LHCN-M2 (cell line): ENCODE measurements around the gene PCNX2. TPM values are rescaled to one million over a fixed set of nuclear protein-coding genes. Genes with fewer than 3 reads are reported as not detected.

ENCODE experiments used
- DNase-seq: peaks from one replicate; pipeline ENCODE4 v3.0.0-alpha.2; 2012; ENCODE audit warnings: low read depth
- total RNA-seq: library from RNA; depleted of rRNA; stranded (reverse); fragments of >200 nt; gene quantifications from 2 replicates; pipeline ENCODE4 v1.2.3, GENCODE V29; 2014

The PCNX2 gene
- total RNA-seq, 1 experiment from 2014 or later = 4.5 TPM

GRCh38 chr1:232964601-232965000 lies 330.9 kb downstream of the PCNX2 start:
- no peak for DNase-seq

GRCh38 chr1:232962761-232963745 lies 332.5 kb downstream of the PCNX2 start:
- DNase-seq = no peak

- DNase-seq = no peak
These were observed 337.5 kb downstream of the PCNX2 start for GRCh38 chr1:232958067-232958466.

GRCh38 chr1:232956081-232956480 lies 339.4 kb downstream of the PCNX2 start:
- no peak for DNase-seq

GRCh38 chr1:232954594-232955365 lies 340.7 kb downstream of the PCNX2 start:
- peak; percentile 28 for DNase-seq

- peak; percentile 76 for DNase-seq
These were observed 342.7 kb downstream of the PCNX2 start for GRCh38 chr1:232952514-232953499.

GRCh38 chr1:232951605-232952004 lies 343.9 kb downstream of the PCNX2 start:
- no peak for DNase-seq

GRCh38 chr1:232951180-232951579 lies 344.3 kb downstream of the PCNX2 start:
- peak; percentile 23 for DNase-seq

GRCh38 chr1:232950197-232951176 lies 345.0 kb downstream of the PCNX2 start, which contains the start of gene NTPCR:
Gene NTPCR (plus strand): TSS chr1:232950611. CDS start chr1:232950711, 100 bp downstream.
- DNase-seq = peak; percentile 88

- DNase-seq = no peak
These were observed 345.8 kb downstream of the PCNX2 start for GRCh38 chr1:232949636-232950196.

- DNase-seq = no peak
These were observed 351.2 kb downstream of the PCNX2 start for GRCh38 chr1:232944347-232944746.

- DNase-seq = no peak
These were observed 351.8 kb downstream of the PCNX2 start for GRCh38 chr1:232943679-232944252.

- DNase-seq = no peak
These were observed 352.9 kb downstream of the PCNX2 start for GRCh38 chr1:232942413-232943294.

GRCh38 chr1:232940262-232940661 lies 355.3 kb downstream of the PCNX2 start:
- no peak for DNase-seq

GRCh38 chr1:232939748-232940147 lies 355.8 kb downstream of the PCNX2 start:
- no peak for DNase-seq

GRCh38 chr1:232938926-232939325 lies 356.6 kb downstream of the PCNX2 start:
- DNase-seq = no peak

- DNase-seq = no peak
These were observed 357.7 kb downstream of the PCNX2 start for GRCh38 chr1:232937741-232938375.

GRCh38 chr1:232936941-232937340 lies 358.6 kb downstream of the PCNX2 start:
- no peak for DNase-seq
